Retinal pigment epithelial cell (primary cell): ENCODE measurements around the gene SORBS1.

Source experiments
- DNase-seq: peaks from one replicate; pipeline ENCODE4 v3.0.0-alpha.2; 2010; ENCODE audit warnings: low read depth
- H3K4me3 ChIP-seq: 2 replicates; pipeline ENCODE4 v1.5.1; 2011; ENCODE audit warnings: mild to moderate bottlenecking, low read length, control low read depth, moderate library complexity
- TF ChIP-seq, protein P1 (sequence below): conservative IDR thresholded peaks from 2 replicates; pipeline ENCODE4 v1.5.1; 2011; ENCODE audit warnings: low read depth, low read length, control low read depth, inconsistent platforms

The SORBS1 gene

GRCh38 chr10:95478935-95479334 is 82.2 kb downstream of the SORBS1 start:
- no peak for DNase-seq
- TF ChIP-seq, protein P1, sequence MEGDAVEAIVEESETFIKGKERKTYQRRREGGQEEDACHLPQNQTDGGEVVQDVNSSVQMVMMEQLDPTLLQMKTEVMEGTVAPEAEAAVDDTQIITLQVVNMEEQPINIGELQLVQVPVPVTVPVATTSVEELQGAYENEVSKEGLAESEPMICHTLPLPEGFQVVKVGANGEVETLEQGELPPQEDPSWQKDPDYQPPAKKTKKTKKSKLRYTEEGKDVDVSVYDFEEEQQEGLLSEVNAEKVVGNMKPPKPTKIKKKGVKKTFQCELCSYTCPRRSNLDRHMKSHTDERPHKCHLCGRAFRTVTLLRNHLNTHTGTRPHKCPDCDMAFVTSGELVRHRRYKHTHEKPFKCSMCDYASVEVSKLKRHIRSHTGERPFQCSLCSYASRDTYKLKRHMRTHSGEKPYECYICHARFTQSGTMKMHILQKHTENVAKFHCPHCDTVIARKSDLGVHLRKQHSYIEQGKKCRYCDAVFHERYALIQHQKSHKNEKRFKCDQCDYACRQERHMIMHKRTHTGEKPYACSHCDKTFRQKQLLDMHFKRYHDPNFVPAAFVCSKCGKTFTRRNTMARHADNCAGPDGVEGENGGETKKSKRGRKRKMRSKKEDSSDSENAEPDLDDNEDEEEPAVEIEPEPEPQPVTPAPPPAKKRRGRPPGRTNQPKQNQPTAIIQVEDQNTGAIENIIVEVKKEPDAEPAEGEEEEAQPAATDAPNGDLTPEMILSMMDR = no peak
- no peak overlapping the region for H3K4me3 ChIP-seq

DNA sequence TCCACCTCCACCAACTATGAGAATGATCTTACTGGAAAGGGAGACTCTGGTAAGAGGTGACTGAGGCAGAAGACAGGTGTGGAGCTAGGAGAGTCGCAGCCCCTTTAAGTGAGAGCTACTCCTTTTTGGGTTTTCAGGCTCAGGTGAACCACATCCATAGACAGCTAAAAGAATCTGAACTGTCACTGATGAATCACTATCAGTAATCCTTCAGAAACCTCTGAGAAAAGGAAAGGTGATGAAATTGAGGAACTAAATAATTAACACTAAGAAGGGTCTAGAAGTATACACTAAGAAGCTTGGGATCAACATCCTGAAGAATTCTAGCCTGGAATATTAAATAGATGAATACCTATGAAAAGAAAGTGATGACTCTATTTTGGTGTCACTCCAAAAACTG is 83.0 kb downstream of the SORBS1 start:
- TF ChIP-seq, protein P1 = no peak

GRCh38 chr10:95477175-95477520 is 84.0 kb downstream of the SORBS1 start:
- TF ChIP-seq, protein P1 = no peak
- no peak for DNase-seq

More for the DNA sequence above, 83.0 kb downstream of the SORBS1 start:
- H3K4me3 ChIP-seq = no peak overlapping the region
- no peak for DNase-seq

DNA sequence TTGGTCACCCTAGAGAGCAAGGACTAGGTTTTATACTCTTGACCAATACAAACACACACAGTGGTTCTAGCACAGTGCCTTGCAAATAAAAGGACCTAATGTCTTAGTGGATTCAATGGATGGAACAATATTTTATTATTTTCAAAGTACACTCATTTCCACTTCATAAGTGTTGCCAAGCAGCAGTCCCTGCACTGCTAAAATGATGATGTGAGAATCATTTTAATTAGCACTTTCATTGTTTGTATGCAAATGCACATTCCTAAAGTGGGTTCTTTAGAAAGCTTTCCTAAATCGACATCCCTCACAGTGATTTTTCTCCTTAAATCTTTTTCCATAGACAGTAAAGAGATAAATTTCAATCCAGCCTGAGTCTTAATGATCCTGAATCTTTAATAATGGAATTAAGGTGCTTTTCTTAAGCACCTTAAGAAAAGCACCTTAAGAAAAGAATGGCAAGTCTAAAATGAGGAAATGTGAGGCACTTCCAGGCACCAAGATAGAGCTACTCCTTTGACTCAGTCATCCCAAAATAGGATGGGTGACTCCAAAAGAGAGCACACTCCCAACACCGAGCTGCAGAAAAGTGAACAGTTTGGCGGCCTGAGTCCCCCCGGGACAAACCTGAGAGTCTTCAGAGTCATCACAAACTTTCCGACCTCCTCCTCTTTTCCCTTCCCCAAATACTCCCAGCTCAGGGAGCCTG is 84.5 kb downstream of the SORBS1 start:
- TF ChIP-seq, protein P1 = no peak
- DNase-seq = no peak
- H3K4me3 ChIP-seq = no peak overlapping the region

More at GRCh38 chr10:95477175-95477520, 84.0 kb downstream of the SORBS1 start:
- H3K4me3 ChIP-seq = no peak overlapping the region

- DNase-seq = no peak
- H3K4me3 ChIP-seq = no peak overlapping the region
- TF ChIP-seq, protein P1 = no peak
Observed at GRCh38 chr10:95475827-95476468, 85.2 kb downstream of the SORBS1 start.

- no peak overlapping the region for H3K4me3 ChIP-seq
- TF ChIP-seq, protein P1 = no peak
- no peak for DNase-seq
Observed at GRCh38 chr10:95475003-95475383, 86.2 kb downstream of the SORBS1 start.
